Activated gamma-delta T cell treated with Interleukin-2 at 50 U/mL for 16 hours (primary cell): Measurements from ENCODE around the gene CCR5.

ENCODE experiments used
- DNase-seq: peaks from one replicate; pipeline ENCODE4 v3.0.0-alpha.2; 2020

Gene CCR5

GRCh38 chr3:46359733-46360493 lies 10.8 kb upstream of the CCR5 start:
- DNase-seq, result no peak

DNA sequence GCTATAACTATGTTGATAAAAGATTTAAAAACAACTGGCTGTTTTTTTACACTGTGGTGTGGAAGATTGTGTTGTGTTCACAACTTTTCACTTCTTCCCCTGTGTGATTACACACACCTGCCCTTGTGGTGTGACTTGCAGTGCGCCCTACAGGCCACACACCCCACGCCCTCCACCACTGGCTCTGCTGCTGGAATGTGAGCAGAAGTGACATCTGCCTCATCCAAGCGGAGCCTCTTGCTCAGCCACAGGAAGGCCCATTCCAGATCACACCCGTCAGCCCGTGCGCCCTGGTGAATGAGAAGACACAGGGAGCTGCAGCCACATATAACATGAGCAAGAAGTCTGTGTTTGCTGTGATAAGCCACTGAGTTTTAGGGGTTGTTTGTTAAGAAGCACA lies 9.8 kb upstream of the CCR5 start:
- DNase-seq, result no peak

- no peak for DNase-seq
These were observed 9.1 kb upstream of the CCR5 start for GRCh38 chr3:46361408-46362283.

GRCh38 chr3:46365041-46365440 lies 5.7 kb upstream of the CCR5 start:
- no peak for DNase-seq

GRCh38 chr3:46365737-46366524 lies 4.8 kb upstream of the CCR5 start:
- no peak for DNase-seq

- no peak for DNase-seq
These were observed 2.9 kb upstream of the CCR5 start for GRCh38 chr3:46367811-46368210.

GRCh38 chr3:46368569-46368968 lies 2.2 kb upstream of the CCR5 start:
- DNase-seq, result peak; percentile 64

DNA sequence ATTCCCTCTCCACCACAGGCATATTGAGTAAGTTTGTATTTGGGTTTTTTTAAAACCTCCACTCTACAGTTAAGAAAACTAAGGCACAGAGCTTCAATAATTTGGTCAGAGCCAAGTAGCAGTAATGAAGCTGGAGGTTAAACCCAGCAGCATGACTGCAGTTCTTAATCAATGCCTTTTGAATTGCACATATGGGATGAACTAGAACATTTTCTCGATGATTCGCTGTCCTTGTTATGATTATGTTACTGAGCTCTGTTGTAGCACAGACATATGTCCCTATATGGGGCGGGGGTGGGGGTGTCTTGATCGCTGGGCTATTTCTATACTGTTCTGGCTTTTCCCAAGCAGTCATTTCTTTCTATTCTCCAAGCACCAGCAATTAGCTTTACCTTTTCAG lies 1.6 kb upstream of the CCR5 start:
- DNase-seq, result no peak

DNA sequence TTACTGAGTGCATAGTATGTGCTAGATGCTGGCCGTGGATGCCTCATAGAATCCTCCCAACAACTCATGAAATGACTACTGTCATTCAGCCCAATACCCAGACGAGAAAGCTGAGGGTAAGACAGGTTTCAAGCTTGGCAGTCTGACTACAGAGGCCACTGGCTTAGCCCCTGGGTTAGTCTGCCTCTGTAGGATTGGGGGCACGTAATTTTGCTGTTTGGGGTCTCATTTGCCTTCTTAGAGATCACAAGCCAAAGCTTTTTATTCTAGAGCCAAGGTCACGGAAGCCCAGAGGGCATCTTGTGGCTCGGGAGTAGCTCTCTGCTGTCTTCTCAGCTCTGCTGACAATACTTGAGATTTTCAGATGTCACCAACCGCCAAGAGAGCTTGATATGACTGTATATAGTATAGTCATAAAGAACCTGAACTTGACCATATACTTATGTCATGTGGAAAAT lies 1.0 kb upstream of the CCR5 start:
- no peak for DNase-seq

DNA sequence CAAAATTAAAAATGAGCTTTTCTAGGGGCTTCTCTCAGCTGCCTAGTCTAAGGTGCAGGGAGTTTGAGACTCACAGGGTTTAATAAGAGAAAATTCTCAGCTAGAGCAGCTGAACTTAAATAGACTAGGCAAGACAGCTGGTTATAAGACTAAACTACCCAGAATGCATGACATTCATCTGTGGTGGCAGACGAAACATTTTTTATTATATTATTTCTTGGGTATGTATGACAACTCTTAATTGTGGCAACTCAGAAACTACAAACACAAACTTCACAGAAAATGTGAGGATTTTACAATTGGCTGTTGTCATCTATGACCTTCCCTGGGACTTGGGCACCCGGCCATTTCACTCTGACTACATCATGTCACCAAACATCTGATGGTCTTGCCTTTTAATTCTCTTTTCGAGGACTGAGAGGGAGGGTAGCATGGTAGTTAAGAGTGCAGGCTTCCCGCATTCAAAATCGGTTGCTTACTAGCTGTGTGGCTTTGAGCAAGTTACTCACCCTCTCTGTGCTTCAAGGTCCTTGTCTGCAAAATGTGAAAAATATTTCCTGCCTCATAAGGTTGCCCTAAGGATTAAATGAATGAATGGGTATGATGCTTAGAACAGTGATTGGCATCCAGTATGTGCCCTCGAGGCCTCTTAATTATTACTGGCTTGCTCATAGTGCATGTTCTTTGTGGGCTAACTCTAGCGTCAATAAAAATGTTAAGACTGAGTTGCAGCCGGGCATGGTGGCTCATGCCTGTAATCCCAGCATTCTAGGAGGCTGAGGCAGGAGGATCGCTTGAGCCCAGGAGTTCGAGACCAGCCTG lies 984 bp downstream of the CCR5 start:
- DNase-seq, result no peak

DNA sequence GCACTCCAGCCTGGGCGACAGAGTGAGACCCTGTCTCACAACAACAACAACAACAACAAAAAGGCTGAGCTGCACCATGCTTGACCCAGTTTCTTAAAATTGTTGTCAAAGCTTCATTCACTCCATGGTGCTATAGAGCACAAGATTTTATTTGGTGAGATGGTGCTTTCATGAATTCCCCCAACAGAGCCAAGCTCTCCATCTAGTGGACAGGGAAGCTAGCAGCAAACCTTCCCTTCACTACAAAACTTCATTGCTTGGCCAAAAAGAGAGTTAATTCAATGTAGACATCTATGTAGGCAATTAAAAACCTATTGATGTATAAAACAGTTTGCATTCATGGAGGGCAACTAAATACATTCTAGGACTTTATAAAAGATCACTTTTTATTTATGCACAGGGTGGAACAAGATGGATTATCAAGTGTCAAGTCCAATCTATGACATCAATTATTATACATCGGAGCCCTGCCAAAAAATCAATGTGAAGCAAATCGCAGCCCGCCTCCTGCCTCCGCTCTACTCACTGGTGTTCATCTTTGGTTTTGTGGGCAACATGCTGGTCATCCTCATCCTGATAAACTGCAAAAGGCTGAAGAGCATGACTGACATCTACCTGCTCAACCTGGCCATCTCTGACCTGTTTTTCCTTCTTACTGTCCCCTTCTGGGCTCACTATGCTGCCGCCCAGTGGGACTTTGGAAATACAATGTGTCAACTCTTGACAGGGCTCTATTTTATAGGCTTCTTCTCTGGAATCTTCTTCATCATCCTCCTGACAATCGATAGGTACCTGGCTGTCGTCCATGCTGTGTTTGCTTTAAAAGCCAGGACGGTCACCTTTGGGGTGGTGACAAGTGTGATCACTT lies 2.0 kb downstream of the CCR5 start:
- no peak for DNase-seq

DNA sequence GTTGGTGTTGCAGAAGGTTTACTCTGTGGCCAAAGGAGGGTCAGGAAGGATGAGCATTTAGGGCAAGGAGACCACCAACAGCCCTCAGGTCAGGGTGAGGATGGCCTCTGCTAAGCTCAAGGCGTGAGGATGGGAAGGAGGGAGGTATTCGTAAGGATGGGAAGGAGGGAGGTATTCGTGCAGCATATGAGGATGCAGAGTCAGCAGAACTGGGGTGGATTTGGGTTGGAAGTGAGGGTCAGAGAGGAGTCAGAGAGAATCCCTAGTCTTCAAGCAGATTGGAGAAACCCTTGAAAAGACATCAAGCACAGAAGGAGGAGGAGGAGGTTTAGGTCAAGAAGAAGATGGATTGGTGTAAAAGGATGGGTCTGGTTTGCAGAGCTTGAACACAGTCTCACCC lies 4.0 kb downstream of the CCR5 start:
- DNase-seq, result no peak

- DNase-seq, result no peak
These were observed 4.5 kb downstream of the CCR5 start for GRCh38 chr3:46375218-46375617.

DNA sequence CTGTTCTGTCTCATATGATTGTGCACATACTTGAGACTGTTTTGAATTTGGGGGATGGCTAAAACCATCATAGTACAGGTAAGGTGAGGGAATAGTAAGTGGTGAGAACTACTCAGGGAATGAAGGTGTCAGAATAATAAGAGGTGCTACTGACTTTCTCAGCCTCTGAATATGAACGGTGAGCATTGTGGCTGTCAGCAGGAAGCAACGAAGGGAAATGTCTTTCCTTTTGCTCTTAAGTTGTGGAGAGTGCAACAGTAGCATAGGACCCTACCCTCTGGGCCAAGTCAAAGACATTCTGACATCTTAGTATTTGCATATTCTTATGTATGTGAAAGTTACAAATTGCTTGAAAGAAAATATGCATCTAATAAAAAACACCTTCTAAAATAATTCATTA lies 5.1 kb downstream of the CCR5 start:
- DNase-seq, result no peak

DNA sequence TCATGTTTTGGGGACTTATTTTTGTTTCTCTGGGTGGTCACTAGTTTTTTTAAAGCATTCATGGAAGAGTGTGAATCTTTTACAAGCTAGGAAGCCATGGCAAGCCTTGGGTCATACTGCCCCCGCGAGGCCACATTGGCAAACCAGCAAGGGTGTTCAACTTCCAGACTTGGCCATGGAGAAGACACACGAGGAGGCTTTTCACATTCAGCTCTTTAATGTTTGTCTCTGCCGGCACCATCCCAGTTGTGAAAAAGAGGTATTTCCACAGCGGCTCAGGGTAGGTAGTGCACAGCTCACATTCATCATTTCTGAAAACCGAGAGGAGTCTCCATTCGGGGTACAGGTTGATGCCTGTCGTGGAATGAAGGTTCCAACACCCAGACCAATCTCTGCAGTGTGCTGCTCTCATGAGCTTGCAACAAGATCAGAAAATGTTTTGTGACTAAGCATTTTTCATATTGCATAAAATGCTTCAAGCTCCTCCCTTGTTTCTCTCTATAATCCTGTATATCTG lies 7.7 kb downstream of the CCR5 start:
- peak; percentile 61 for DNase-seq

- DNase-seq, result no peak
These were observed 9.9 kb downstream of the CCR5 start for GRCh38 chr3:46380471-46381221.

GRCh38 chr3:46381625-46382024 lies 10.9 kb downstream of the CCR5 start:
- DNase-seq, result no peak

DNA sequence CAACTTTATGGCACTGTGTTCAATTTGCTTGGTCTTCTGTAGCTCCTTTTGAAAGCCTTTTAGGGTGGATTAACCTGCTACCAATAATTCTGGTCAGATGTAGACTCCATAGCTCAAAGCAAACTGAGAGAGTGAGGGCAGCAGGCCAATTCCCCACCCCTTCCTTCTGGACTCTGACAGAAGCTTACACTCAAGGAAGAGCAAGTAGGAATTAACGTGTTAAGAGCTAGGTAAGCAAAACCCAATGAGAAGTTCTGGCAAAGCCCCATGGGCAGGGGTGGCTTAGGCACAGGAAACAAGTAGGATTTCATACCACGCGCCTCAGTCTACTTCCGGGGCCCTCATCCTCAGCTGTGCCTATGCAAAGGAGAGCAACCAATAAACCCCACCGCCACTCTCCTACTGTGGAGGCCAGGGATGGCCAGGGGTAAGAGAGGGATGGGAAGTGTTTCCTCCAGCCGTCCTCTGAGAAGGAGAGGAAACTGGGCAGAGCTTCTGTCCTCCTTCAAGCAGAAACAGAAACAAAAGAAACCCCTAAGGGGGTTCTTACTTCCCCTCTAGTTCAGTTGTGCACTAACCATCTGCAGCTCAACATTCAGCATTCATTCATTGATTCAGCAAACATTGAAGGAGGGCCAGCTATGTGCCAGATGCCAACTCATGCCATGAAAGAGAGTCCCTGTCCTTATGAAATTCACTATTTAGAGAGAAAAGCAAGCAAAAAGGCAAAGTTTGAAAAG lies 12.6 kb downstream of the CCR5 start:
- DNase-seq, result no peak

DNA sequence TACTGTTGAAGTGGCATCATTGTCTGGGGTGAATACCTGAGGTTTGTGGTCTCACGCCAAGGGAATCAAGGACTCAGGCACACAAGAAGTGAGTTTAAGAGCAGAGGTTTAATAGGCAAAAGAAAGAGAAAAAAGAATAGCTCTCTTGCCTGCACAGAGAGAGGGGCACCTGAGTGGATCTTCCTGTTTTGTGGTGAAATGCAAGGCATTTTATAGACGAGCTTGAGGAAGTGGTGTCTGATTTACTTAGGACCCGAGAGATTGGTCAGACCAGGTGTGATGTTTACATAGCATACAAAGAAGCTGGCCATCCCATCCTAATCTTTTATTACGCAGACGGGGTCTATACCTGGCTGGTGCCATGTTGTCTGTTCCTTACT lies 13.2 kb downstream of the CCR5 start:
- DNase-seq, result no peak

DNA sequence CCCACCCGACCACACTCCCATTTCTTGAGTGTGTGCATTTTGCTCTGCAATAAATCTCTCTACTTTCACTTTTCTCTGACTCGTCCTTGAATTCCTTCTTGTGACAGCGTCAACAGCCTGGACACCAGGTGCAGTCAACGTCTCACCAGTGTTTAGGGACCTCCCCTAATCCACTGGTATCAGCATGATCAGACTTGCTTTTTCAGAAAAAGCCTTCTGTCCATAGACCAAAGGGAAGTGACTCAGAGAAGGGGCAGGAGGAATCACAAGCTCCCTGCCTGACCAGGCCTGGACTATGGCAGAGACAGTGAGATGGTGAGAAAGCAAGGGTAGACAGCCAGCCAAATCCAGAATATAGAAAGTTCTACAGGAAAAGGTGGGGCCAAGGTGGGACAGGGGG lies 15.5 kb downstream of the CCR5 start:
- no peak for DNase-seq
